Measurements from ENCODE around the gene RPL12.

RPL12 gene

DNA sequence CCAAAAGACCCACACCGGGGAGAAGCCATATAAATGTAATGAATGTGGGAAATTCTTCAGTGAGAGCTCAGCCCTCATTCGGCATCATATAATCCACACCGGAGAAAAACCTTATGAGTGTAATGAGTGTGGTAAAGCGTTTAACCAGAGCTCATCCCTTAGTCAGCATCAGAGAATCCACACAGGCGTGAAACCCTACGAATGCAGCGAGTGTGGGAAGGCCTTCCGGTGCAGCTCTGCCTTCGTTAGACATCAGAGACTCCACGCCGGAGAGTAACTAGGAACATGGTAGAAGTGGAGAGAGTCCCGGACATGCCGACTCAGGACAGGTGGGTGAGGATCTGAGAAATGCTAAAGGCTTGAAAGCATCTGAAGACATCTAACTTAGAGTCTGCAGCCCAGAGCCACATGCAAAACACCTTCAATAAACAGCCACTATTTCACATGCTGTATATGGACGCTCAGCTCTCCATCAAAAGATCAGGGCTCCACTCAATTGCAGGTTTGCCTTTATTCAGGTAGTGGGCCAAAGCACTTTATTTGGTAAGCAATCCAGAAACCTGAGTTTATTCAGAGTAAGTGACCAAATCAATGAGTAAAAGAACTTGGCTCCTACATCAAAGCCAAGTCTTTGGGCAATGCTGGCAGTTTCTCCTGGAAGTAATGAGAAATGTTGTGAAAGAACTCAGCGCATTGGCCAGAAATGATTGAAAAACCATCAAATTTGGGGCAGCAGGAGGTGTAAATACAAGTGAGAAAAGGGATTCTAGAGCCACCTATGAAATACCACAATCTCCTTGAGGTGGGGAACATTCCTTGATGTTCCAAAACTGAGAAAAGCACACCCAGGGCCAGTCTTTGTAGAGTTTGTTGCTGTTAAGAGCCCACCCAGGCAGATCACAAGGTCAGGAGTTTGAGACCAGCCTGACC, 6.0 kb downstream of the RPL12 start:
- FAIRE-seq (no peak), DNase-seq (ENCODE audit: insufficient read length, low spot score) (no peak)
- TF ChIP-seq, protein P1, sequence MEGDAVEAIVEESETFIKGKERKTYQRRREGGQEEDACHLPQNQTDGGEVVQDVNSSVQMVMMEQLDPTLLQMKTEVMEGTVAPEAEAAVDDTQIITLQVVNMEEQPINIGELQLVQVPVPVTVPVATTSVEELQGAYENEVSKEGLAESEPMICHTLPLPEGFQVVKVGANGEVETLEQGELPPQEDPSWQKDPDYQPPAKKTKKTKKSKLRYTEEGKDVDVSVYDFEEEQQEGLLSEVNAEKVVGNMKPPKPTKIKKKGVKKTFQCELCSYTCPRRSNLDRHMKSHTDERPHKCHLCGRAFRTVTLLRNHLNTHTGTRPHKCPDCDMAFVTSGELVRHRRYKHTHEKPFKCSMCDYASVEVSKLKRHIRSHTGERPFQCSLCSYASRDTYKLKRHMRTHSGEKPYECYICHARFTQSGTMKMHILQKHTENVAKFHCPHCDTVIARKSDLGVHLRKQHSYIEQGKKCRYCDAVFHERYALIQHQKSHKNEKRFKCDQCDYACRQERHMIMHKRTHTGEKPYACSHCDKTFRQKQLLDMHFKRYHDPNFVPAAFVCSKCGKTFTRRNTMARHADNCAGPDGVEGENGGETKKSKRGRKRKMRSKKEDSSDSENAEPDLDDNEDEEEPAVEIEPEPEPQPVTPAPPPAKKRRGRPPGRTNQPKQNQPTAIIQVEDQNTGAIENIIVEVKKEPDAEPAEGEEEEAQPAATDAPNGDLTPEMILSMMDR (IDR thresholded peaks at IDR 0.05; ENCODE audit: insufficient read depth, missing control alignments) = no peak

GRCh38 chr9:127444283-127444920, 6.8 kb downstream of the RPL12 start:
- no peak for DNase-seq (ENCODE audit: insufficient read length, low spot score)

GRCh38 chr9:127438394-127438793, 12.8 kb downstream of the RPL12 start:
- TF ChIP-seq, protein P1 (IDR thresholded peaks at IDR 0.05; ENCODE audit: insufficient read depth, missing control alignments) = no peak
- FAIRE-seq = no peak
- DNase-seq (ENCODE audit: insufficient read length, low spot score) = no peak

More at GRCh38 chr9:127444283-127444920, 6.8 kb downstream of the RPL12 start:
- TF ChIP-seq, protein P1 (IDR thresholded peaks at IDR 0.05; ENCODE audit: insufficient read depth, missing control alignments) = no peak
- no peak for FAIRE-seq

DNA sequence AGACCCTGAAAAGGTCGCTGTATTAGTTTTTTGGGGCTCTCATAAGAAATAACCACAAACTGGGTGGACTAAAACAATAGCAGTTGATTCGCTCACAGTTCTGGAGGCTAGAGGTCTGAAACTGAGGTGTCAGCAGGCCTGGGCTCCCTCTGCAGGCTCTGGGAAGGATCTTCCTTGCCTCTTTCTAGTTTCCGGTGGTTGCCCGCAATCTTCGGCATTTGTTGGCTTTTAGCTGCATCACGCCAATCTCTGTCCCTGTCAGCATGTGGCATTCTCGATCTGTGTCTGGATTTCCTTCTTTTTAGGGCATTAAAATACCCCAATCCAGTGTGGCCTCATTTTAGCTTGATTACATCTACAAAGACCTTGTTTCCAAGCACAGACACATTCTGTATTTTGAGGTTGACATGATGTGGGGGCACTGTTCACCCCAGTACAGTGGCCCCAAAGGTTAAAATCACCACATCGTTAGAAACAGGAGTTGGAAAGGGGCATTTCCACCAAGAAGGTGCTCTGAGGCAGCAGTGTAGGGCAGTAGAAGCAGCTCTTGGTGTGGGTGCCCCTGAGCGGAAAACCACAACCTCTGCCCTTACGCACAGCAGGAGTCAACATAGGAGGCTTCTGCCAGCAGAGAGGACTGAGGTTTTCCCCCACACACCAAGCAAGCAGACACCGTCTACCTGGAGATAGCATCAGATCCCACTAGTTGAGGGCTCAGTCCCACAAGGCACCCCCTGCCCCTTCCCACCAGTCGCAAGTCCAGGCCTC, 13.5 kb downstream of the RPL12 start:
- no peak for DNase-seq (ENCODE audit: insufficient read length, low spot score)
- TF ChIP-seq, protein P1 (IDR thresholded peaks at IDR 0.05; ENCODE audit: insufficient read depth, missing control alignments) = no peak
- FAIRE-seq = no peak

- no peak for DNase-seq (ENCODE audit: insufficient read length, low spot score)
These were observed 20.8 kb downstream of the RPL12 start for GRCh38 chr9:127430415-127430814.

DNA sequence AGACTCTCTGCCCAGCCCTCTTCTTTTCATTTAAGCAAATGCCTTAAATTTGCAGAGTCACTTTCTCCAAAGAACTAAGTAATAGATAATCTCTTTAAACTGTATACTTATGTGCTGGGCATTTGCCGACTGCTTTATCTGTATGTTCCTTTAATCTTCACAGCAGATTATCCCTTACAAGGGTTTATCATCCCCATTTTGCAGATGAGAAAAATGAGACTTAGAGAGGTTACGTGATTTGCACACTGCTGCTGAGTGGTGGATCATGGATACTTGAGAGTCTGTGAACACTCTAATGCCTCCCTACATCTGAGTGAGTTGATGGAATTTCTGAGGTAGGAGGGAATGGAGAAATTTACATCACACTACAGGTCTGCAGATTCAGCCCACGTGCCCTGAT, 22.9 kb downstream of the RPL12 start:
- TF ChIP-seq, protein P1 (IDR thresholded peaks at IDR 0.05; ENCODE audit: insufficient read depth, missing control alignments) = no peak
- FAIRE-seq (no peak), DNase-seq (ENCODE audit: insufficient read length, low spot score) (no peak)

More at GRCh38 chr9:127430415-127430814, 20.8 kb downstream of the RPL12 start:
- no peak for FAIRE-seq
- TF ChIP-seq, protein P1 (IDR thresholded peaks at IDR 0.05; ENCODE audit: insufficient read depth, missing control alignments) = no peak

Data from D721Med (cell line).